Renal cortical epithelial cell (primary cell): Measurements from ENCODE around the gene RBM47. TPM values are rescaled to one million over a fixed set of nuclear protein-coding genes. Genes with fewer than 3 reads are reported as not detected.
A peak's percentile ranks its signal among the peaks of the same experiment; 100 is the strongest.

ENCODE experiments used
- DNase-seq: peaks from one replicate; pipeline ENCODE4 v3.0.0-alpha.2; 2011; ENCODE audit warnings: low read depth
- total RNA-seq: library from RNA; depleted of rRNA; stranded (reverse); fragments of >200 nt; gene quantifications from 2 replicates; pipeline ENCODE4 v1.2.3, GENCODE V29; 2014

RBM47 gene
- total RNA-seq, 1 donor from 2014 or later: 196 TPM

DNA sequence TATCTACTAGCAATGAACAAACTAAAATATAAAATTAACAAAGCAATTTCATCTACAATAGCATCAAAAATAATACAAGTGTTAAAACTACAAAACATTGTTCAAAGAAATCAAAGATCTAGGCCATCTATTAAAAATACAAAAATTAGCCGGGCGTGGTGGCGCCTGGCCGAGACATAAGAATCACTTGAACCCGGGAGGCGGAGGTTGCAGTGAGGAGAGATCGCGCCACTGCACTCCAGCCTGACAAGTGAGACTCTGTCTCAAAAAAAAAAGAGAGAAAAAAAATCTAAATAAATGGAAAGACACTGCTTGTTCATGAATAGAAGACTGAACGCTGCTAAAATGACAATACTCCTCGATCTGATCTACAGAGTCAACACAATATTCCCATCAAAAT lies 139.2 kb downstream of the RBM47 start:
- DNase-seq: no peak

DNA sequence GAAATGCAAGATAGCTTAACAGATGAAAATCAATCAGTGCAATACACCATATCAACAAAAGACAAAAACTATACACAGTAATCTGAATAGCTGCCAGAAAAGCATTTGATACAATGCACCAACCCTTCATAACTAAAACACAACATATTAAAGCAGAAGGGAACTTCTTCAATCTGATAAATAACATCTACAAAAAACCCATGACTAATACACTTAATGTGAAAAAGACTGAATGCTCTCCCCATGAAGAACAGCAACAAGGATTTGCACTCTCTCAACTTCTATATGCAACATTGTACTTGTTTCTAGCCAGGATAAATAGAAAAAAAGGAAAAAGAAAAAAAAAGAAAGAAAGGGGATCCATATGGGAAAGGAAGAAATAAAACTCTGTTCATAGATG lies 139.7 kb downstream of the RBM47 start:
- DNase-seq: no peak

DNA sequence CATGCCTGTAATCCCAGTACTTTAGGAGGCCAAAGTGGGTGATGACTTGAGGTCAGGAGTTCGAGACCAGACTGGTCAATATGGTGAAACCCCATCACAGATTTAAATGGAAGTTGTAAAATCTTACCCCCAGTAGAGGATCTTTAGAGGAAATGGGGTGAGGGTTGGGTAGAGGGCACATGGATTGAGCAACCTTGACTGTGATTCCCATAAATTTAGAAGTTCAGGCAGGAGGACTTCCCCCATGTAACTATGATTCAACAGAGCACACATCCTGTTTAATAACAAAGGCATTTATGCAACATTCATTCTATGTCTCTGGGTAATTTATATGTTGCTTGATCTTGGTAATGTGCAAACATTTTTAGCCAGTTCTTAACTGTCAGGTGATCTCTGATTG lies 143.1 kb downstream of the RBM47 start:
- peak; percentile 90 for DNase-seq

DNA sequence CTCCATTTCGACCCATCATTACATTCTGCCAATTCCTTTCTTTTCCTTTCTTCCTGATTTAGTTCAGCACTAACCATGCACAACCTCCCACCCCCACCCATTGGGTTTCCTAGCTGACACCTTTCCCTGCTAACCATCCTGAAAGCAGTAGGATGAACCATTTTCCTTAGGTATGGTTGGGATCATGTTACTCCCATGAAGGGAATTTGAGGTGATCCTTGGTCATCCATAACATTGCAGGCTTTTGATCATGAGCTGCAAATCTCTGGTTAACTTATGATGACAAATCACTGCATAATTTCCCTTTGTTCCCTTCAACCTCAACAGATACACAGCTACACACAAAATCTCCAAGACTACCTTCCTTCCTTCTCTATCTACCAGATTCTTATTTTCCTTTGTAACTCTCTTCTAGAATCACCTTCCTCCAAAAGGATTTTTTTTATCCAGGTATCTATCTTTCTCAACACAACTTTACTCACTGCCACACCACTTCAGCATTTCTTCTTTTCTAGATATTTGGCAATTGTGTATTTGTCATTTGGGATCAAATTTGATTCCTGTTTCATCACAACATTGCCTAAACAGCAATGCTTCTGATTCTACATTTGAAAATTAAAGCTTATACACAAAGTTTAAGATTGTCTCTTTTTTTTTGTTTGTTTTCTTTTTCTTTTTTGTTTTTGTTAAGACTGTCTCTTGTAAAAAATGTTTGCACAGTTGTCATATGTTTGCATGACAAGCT lies 145.1 kb downstream of the RBM47 start:
- DNase-seq: peak; percentile 94

DNA sequence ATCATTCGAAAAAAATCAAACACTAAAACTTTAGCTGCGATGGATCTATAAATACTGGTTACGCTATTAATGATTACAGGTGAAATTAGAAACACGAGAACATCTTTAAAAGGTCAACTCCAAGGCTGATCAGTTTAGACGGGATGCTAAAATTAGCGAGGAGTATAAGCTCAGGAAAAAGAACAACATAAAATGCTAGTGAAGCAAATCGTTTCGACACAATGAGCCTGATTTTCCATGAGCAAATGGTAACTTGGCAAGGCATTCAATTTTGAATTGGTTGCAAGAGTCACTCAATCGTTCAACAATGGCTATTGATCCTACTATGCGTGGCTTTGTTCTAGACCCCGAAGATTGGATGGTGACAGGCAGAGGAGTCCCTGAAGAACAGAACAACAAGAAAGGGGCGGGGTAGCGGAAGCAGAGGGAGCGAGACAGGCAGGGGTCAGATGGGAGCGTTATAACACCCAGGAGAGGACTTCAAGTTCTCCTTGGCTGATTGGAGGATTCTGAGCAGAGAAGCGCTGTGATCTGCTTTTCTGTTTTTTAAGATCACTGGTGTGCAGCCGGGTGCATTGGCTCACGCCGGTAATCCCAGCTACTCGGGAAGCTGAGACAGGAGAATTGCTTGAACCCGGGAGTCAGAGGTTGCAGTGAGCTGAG lies 146.5 kb downstream of the RBM47 start:
- DNase-seq: peak; percentile 81

DNA sequence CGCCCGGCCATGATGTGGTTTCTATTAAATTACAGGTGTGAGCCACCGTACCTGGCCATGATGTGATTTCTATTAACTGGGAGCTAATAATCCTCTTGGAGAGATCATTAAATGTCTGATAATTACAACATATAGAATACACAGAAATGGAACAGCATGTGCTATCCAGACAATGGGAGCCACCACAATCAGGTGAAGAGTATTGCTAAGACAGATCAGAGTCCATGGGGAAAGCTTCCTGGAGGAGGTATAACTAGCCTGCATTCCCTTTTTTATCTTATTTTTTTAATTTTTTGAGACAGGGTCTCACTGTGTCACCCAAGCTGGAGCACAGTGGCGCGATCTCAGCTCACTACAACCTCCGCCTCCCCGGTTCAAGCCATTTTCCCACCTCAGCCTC lies 147.7 kb downstream of the RBM47 start:
- no peak for DNase-seq

DNA sequence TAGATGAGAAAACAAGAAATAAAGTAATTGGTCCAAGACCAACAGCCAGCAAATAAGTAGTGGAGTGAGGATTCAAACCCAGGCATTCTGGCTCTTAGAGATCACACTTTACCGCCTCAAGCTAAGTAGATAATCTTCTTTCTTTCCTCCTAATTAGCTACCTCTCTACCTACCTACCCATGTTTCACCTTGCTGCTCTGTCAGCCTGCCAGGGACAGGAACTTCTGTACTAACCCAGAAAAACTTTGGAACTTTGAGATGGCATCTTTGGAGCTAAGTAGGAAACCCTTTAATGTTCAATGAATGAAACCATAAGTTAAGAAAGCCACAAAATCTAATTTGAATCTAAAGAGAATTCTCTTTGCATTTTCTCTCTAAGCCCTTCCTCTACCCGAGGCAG lies 149.4 kb downstream of the RBM47 start:
- no peak for DNase-seq

DNA sequence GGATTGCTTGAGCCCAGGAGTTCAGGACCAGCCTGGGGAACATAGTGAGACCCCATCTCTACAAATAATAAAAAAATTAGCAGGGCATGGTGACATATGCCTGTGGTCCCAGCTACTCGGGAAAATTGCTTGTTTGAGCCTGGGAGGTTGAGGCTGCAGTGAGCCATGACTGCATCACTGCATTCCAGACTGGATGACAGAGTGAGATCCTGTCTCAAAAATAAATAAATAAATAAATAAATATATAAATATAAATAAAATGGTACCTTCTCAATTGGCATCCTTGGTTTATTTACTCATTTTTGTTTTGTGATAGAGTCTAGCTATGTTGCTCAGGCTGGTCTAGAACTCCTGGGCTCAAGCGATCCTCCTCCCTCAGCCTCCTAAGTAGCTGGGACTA lies 150.3 kb downstream of the RBM47 start:
- no peak for DNase-seq

DNA sequence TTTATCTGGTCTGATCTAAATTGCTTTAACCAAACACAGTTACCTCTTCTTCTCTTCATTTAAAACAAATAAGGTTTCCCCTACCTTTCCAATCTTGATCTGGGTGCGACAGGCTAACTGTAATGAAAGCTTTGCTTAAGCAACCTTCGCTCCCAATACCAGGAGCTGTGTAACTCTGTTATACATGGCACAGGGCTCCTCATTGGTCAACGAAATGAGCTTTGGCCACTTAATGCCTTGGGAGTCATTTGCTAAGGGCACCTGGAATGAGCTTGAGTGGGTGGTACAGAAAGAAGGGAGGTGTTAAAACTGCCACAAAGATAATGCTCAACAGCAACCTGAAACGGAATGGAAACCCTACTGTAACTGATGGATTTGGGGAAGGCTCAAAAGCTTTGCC lies 154.1 kb downstream of the RBM47 start:
- DNase-seq: peak; percentile 89

DNA sequence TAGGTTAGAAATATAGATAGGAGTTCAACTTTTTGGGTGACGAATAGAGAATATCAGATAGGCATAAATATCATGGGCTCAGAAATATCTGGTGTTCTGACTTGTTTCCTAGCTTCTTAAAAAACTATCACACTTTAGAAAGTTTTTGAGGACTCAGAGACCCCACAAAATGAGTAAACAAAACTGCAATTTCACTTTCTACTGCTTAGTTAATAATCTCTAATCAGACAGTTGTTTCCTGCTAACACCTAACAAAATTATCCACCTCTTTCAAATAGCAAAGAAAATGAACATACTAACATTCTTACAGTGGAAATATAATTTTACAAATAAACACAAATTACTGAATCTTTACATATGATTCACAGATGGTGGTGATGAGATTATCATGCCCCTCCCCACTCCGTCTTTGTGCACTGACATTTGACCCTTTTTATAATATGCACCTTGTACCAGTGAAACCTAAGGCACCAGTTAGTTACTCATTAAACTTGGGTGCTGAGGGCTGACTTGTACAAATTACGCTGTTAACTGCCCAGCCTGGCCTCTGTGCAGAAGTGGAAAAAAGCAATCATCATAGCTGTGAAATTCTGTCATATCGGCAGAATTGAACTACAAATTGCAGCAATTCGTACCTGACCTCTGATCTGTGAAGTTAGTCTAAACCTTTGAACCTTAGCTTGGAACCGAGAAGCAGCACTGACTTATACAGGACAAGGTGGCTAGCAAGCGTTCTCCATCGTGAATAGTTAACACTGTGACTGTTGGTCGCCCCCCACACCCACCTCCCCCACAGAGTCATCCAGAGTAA lies 155.9 kb downstream of the RBM47 start:
- peak; percentile 93 for DNase-seq

DNA sequence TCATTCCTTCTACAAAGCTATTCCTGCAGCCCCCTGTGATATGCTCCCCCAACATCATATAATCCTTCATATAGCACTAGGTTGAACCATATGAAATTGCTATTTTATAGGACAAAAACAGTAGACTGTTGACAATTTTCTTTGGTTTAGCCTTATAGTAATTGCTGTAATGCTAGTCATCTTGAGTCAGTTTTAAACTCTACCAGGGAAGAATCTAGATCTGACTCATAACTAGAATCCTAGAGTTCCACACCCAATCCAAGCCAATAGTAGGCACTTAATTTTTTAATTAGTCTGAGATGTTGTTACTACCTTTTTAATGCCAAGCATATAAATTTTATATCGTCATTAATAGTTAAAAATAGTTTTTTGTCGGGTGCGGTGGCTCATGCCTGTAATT lies 157.7 kb downstream of the RBM47 start:
- DNase-seq: peak; percentile 79

DNA sequence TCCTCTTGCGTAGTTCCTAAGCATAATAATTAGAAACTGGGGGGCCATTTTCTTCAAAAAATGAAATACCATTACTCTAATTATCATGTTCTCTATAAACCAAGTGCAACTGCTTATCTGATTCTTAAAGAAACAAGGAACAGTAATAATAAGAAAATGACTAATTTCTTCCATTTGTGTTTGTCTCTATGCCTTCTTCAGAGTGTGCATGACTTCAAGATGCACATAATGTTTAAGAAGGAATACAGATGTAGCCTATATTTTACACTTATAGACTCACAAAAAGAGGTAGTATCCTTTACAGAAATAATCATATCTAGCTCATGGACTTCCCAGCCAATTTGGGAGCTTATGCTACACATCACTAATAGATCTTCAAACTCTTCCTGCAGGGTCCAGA lies 162.9 kb downstream of the RBM47 start:
- no peak for DNase-seq

DNA sequence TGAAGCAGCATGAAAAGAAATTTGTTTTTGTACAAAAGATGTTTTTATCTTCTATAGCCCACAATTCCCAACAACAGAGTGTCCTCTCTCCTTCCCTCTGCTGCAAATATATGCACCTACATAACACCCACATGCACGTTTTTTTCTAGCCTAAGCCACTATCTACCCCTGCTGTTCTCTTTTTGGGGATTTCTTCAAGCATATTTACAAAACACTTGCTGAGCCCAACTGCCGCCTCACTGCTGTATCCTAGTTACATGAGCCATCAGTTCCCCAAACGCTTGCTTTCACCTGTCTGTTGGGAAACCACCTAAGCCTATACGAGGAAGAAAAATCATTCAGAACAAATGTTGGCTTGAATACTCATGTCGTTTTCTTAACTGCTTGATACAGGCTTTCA lies 167.3 kb downstream of the RBM47 start:
- DNase-seq: peak; percentile 33

DNA sequence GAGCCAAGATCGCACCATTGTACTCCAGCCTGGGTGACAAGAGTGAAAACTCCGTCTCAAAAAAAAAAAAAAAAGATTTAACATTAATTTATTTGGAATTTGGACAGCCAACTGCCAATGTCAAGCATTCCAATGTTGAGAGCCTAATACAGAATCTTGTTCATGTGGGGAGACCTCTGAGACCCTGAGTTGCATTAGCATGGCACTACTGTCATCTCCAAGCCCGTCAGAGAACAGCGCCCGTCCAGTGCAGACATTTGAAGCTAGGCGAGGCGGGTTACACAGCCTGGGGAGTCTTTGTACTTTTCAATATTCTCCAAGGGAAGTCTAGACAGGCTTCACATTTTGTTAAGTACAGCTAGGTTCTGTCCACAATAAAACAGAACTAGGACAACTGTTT lies 167.8 kb downstream of the RBM47 start:
- no peak for DNase-seq

DNA sequence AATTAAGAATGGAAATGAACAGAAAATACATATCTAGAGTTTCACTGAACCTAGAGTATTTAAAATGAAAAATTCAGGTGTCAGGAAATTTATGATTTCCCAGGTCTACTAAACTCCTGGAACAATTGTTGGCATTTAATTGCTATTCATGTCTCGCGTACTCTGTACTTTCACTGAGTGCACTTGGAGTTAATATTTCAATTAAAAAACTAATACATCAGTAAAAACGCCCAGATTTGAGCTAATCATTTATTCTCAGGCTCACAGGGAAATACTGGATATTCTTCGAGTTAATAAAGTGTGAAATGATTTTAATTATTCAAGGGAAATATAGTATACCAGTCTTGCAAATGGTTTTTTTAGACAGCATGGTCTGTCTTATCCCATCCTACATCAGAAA lies 168.6 kb downstream of the RBM47 start:
- DNase-seq: no peak

DNA sequence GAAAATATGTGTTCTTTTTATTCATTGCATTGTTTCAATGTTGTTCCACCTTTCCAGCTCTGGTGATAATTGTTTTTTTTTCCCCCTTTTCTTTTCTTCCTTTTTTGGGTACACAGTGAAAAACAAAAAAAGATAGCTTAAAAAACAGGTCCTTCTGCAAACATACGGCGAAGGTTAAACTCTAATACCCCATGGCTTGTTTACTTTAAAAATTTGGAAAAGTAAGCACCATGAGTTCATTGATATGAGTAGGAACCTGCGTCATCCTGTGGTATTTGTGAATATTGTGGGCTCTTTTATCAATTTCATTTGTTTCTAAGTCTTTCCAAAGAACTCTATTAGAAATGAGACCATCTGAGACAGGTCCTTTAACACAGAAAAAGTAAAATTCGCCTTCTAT lies 171.0 kb downstream of the RBM47 start:
- DNase-seq: no peak

DNA sequence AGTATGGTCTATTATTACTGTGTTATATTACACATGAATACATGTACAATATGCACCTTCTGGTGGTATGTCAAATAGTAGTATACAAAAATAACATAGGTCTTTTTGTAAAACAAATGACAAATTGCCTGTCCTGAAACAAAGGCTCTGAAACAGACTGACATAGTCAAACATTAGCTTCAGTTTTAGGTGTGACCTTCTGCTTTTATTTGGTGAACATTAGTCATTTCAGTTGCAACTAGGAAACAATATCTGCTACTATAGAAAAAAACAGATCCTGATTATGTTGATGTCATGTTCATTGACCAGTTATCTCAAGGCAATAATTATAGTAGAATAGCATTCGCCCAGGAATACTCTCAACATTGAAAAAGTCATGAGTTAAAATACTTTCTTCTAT lies 171.6 kb downstream of the RBM47 start:
- peak; percentile 67 for DNase-seq

DNA sequence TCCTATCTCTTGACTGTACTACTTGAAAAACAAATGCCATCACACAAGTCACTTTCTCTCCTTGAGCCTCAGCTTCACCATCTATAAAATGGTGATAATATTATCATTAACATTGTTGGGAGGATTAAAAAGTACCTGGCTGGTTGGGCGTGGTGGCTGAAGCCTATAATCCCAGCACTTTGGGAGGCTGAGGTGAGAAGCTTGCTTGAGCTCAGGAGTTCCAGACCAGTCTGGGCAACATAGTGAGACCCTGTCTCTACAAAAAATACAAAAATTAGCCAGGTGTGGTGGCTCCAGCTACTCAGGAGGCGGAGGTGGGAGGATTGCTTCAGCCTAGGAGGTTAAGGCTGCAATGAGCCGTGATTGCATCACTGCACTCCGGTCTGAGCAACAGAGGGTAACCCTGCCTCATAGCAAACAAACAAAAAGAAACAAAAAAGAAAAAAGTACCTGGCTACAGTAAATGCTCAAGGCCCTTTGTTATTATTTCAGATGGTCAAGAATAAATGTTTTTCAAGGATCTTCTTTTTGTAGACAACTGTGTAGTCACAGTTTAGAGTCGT lies 174.2 kb downstream of the RBM47 start:
- DNase-seq: peak; percentile 83

DNA sequence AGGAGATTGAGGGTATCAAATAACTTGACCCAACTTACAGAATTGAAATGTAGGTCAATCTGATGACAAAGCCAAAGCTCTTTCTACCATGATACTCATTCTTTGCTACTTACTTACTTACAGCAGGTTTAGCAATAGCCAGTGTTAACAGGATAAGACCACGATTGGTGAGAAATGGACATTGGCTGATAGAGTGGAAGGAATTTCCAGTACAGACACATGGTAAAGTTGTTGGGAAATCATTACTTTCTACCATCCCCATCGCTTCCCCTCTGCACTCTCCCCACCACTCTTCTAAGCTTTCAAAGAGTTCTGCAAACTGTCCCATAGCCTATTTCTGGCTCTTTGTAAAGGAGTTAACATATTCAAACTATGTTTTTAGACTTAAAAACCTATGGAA lies 174.8 kb downstream of the RBM47 start:
- peak; percentile 37 for DNase-seq

DNA sequence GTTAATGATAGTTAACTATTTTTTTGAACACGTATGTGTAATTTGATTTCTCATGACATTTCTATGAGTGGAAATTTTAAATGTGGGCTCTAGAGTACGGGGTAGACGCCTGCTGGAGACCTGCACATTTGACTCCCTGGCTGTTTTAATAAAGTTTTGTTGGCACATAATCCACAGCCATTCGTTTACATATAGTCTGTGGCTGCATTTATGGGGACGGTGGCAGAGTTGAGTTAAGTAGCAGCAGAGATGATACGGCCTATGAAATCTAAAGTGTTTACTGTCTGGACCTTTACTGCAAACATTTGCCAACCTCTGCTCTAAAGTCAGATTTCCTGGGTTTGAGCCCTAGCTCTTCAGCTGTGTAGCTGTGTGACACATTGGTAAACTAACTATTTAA lies 175.8 kb downstream of the RBM47 start:
- DNase-seq: no peak

DNA sequence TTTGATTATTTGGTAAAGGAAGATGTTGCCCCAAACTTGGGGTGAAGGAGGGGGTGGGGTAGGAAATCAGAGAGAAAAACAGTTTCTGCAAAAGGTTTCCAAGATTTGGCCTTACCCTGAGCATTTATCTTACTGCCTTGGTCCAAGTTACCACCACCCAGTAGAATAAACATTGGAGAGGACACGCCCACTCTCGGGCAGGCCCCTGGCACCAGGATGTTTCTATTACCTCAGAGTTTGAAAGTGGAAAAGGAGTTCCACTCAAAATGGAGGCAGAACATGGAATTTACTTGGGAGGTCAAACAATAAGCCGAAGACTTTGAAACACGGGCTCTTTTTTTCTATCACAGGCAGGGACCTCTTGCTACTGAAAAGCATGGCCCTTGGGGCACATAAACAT lies 180.8 kb downstream of the RBM47 start:
- DNase-seq: no peak

DNA sequence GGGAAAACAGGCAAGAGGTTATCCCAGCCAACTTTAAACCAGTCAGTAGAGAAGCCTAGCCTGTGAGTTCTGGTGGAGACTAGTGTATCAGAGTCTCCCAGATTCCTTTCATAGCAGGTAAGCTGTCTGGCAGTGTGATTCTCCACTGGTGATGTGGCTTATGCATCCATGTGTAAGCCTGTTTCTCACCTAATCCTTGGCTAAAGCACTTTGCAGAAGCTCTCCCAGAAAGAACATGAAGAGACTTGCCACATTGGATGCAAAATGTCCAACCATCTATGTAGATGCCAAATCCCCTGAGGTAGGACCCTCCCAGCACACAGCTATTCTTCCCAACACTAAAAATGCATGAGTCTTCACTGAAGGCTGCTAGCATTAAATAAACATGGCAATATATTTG lies 182.8 kb downstream of the RBM47 start:
- peak; percentile 40 for DNase-seq
